GM12891 (cell line): Measurements from ENCODE around the gene ATF5.

Experiments
- POLR2A ChIP-seq: IDR thresholded peaks from 2 replicates; pipeline ENCODE4 v1.6.1; 2011; ENCODE audit warnings: low read depth, low read length, control low read depth
- POLR2AphosphoS5 ChIP-seq: IDR thresholded peaks from 2 replicates; pipeline ENCODE4 v1.6.1; 2011; ENCODE audit warnings: low read depth, low read length, control low read depth
- POU2F2 ChIP-seq: IDR thresholded peaks from 2 replicates; pipeline ENCODE4 v1.6.1; 2011; ENCODE audit warnings: low read depth, mild to moderate bottlenecking, control low read depth, low read length, moderate library complexity
- TAF1 ChIP-seq: IDR thresholded peaks from 2 replicates; pipeline ENCODE4 v1.6.1; 2011; ENCODE audit warnings: low read depth, low read length, control low read depth

GRCh38 chr19:49920624-49921363 lies 8.2 kb upstream of the ATF5 start:
- no peak for TF ChIP-seq POLR2A
- TF ChIP-seq POLR2AphosphoS5: no peak
- no peak for TF ChIP-seq TAF1
- no peak for TF ChIP-seq POU2F2
